ENCODE results near the gene CHMP6.
"Not testable (repeated sequence)": the region's sequence is repeated elsewhere in the genome, so short reads cannot be mapped to it uniquely, and the experiment has no call there.

Gene CHMP6

DNA sequence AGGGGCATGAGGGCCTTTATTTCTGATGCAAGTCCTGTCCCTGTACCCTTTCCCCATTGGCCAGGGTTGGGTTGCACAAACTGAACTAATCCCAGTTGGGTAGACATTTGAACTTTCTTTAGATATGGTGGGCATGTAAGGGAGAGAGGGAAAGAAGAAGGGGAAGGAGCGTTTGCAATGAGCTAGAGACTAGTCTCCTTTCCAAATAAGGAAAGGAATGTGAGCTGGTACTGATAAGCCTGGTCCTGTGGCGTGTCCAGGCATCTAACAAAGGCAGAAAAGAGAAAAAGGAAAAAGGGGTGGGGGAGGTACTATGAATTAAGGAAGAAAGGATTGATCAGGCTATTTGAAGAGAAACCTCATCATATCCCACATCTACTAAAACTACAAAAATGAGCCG lies 20.3 kb downstream of the CHMP6 start:
- DNase-seq (ENCODE audit: low read depth): no peak

GRCh38 chr17:81012574-81013447 lies 21.2 kb downstream of the CHMP6 start:
- DNase-seq (ENCODE audit: low read depth): no peak

DNA sequence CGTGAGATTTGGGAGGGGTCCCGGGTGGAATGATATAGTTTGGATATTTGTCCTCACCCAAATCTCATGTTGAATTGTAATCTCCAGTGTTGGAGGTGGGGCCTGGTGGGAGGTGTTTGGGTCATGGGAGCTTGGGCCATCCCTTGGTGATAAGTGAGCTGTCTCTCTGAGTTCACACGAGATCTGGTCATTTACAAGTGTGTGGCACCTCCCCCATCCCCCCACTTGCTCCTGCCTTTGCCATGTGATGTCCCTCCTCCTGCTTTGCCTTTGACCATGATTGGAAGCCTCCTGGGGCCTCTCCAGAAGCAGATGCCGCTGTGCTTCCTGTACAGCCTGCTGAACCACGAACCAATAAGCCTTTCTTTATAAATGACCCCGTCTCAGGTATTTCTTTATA lies 22.0 kb downstream of the CHMP6 start:
- no peak for DNase-seq (ENCODE audit: low read depth)

DNA sequence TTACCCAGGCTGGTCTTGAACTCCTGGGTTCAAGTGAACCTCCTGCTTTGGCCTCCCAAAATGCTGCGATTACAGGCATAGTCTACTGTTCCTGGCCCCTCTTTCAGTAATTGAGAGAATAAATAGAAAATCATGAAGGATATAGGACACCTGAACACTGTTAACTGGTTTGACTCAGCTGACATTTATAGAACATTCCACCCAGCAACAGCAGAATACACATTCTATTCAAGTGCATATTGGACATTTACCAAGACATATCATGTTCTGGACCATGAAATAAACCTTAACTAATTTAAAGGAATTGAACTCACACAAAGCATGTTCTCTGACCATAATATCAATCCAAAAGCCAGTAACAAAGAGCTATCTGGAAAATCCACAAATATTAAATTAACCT lies 23.5 kb downstream of the CHMP6 start:
- no peak for DNase-seq (ENCODE audit: low read depth)

DNA sequence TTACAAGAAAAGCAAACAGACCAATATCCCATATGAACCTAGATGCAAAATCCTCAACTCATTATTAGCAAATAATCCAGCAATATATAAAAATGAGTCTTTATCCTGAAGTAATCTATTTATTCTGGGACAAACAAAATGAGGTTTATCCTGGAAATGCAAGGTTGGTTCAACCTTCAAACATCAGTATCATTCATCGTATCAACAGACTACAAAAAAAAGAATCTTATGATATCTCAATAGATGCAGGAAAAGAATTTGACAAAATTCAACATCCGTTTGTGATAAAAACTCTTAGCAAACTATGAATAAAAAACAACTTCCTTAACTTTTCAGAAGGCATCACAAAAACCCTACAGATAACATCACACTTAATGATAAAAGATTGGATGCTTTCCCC lies 24.9 kb downstream of the CHMP6 start:
- no peak for DNase-seq (ENCODE audit: low read depth)

GRCh38 chr17:81017330-81017729 lies 25.7 kb downstream of the CHMP6 start:
- not testable (repeated sequence) for DNase-seq (ENCODE audit: low read depth)

DNA sequence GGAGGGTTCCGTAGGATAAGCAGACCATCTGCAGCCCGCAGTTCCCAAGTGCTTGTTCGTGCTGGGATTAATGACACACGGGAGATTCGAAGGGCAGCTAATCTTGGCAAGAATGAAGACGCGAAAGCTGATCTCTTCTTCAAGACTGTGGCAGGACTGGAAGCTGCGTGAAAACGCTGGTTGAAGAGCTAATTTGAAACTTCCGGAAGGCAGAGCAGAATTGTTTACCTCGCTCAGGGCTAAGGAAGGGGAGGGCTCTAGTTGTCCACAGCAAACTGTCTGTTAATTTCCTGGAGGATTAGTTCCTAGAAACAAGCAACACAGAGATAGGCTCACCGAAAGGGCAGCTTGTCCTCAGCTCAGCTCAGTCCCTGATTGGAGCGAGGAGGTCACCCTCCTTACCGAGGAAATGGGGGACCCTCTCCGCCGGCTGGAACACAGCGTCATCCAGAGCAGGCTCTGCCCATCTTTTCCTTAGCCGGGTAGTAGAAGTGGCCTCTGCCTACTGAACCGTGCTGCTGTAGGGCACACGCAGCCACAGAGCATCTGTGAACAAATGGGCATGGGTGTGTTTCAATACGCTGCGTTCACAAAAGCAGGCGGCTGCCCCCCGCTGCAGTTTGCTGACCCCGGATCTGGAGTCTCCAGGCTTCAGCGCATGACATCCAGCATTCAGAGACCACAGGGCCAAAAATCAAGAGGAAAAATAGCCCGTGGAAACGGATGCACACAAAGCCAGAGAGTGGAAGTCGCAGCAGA lies 26.6 kb downstream of the CHMP6 start:
- DNase-seq (ENCODE audit: low read depth): no peak

DNA sequence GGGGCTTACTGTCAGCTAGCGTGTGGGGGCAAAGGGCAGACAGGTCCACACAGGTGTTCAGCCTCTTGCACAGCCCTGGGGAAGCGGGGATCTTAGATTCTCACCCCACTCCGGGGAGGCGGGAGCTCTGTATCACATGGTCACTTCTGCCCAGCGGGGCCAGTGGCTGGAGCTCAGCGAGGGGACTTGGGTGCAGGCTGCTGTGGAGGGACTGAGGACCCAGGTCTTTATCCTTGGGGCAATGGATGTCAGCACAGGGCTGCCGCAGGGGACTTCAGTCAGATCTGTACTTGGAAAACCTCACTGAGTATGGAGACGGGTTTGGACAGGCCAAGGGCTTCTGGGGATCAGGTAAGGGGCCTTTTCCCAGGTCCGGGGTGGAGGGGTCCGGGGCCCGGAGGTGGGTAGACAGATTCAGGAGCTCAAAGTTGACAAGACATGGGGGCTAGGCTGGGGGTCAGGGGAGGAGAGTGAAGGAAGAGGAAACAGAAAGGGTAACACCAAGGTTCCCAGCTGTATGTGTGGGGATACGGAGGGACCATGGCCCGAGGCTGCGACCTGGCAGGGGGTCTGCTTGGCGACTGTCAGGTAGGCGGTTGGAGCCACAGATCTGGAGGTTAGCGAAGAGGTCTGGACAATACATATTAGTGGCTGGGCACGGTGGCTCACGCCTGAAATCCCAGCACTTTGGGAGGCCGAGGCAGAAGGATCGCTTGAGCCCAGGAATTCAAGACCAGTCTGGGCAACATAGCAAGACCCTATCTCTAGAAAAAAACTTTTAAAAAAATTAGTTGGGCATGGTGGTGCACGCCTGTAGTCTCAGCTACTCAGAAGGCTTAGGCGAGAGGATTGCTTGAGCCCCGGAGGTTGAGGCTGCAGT lies 28.2 kb downstream of the CHMP6 start:
- no peak for DNase-seq (ENCODE audit: low read depth)

- no peak for DNase-seq (ENCODE audit: low read depth)
Observed at GRCh38 chr17:81020443-81020766, 28.8 kb downstream of the CHMP6 start.

GRCh38 chr17:81020767-81021497 lies 29.3 kb downstream of the CHMP6 start:
- DNase-seq (ENCODE audit: low read depth): no peak

GRCh38 chr17:81021531-81022343 lies 30.1 kb downstream of the CHMP6 start:
- DNase-seq (ENCODE audit: low read depth): no peak

- no peak for DNase-seq (ENCODE audit: low read depth)
Observed at GRCh38 chr17:81022344-81022676, 30.7 kb downstream of the CHMP6 start.

GRCh38 chr17:81025065-81025740 lies 33.6 kb downstream of the CHMP6 start:
- no peak for DNase-seq (ENCODE audit: low read depth)

DNA sequence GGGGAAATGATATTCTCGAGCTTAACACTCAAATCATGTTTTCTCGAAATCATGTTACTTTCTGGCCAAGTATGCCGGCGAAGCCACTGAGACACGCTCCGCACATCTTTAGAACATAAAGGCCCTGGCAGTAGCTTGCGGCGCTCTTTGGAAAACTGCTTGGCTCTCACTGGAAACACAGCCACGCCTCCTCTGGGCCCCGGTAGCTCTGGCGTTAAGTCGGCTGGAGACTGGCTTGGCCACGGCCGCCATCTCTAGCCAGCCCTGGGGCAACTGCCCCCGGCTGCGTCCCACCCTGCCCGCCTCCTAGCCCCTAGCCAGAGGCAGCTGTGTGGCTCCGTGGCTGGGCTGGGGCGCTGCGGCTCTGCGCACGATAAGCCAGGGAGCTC lies 34.1 kb downstream of the CHMP6 start:
- DNase-seq (ENCODE audit: low read depth): no peak

DNA sequence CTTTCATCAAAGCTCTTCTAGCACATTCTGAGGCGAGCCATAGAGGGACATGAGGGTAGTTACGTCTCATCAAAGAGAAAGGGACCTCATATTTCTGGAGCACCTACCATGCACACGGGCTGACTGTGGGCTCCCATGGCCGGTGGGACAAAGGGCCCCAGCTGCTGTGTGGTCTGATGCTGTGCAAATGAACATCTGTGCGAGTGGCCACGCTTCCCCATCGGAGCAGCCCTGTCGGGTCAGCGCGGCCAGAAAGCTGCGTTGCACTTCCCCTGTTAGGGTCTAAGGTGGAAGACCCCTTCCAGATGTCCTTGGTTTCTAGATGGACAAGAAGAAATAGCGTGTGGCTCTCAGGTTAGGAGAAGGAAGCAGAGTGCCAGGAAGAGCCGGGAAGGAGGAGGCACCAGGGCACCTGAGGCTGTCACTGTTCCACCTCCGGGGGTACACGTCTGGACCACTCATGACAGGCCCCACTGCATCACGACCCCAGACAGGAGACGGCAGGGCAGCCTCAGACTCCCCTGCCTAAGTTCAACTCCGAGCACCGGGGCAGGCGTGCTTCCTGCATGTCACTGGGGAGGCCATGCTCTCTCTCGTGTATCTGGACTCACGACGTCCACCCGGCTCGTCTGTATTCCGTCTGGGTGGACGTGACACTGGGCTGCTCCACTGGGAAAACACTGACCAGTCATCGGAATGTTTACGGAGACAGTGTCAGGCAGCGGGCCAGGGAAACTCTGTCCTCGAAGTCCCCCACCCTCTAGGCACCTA lies 34.8 kb downstream of the CHMP6 start:
- DNase-seq (ENCODE audit: low read depth): no peak

- DNase-seq (ENCODE audit: low read depth): no peak
Observed at GRCh38 chr17:81027038-81027437, 35.4 kb downstream of the CHMP6 start.

DNA sequence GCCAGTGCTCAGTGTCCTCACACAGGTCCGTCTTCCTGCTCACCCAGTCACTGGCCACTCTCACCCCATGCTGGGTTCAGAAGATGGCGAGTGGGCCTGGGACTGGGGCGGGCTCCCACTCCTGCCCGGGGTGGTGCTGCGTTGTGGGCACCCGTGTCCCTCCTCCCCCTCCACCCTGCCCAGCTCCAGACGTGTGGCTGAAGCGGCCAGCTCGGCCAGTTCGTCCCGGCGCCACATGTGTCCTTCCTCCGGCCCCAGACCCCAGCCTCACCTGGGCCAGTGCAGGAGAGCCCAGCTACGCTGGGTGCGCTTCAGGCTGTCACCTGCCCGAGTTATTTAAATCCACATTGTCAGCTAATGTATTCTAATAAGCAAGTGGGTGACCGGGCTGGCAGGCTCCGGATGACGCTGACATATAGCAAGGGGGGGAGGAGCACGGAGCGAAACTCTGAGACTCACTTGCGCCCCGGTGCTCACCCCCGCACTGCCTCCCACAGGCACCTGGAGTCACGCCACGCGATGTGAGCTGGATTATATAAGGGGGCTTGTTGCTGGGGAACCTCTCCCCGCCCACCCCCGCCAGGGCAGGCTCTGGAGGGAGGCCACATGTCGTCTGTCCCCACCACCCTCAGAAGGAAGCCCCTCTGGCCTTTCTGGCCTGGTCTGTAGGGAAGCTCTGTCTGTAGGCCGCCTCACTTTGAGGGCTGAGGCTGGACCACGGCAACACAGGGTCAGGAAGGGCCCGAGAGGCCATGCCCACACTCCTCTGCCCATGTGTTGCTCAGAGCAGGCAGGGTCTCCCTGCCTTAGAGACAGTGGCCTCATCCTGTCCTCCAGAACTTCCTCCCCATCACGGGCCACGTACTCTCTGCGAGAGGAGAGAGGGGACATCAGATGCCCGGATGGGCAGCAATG lies 36.2 kb downstream of the CHMP6 start:
- DNase-seq (ENCODE audit: low read depth): peak; percentile 43

DNA sequence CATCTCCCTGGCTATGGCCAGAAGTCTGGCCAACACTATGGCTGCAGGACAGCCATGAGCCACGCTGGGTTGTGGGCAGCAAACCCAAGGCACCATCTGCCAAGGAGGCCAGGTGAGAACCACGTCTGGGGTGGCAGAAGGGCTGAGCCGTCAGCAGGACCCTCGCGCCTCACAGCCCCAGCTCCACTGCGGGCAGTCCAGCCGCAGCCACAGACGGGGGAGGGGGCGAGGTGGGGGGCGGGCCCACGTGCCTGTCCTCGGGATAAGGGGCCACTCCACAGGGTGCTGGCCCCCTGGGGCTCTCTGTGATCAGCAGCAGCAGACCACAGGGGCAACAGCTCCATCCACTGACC lies 36.8 kb downstream of the CHMP6 start:
- no peak for DNase-seq (ENCODE audit: low read depth)

DNA sequence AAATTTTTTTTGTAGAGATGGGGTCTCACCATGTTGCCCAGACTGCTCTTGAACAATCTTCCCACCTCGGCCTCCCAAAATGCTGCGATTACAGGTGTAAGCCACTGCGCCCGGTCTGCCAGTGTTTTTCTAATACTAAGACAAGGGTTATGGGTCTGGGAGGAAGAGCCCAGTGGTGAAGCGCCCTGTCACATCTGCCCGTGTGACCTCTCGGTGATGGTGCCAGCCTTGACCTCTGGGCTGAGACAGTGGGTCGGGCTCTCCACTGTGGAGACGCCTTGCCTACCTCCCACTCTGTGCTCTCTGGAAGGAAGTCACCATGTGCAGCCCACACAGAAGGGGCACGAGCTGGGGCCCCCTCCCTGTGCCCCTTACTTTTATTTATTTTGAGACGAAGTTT lies 38.2 kb downstream of the CHMP6 start:
- no peak for DNase-seq (ENCODE audit: low read depth)
